ENCODE results near the gene GRAMD4.

GRCh38 chr22:46641811-46642266 lies 21.7 kb downstream of the GRAMD4 start:
- TF ChIP-seq POLR2AphosphoS5 (IDR thresholded peaks at IDR 0.05; ENCODE audit: low read depth, low read length) (no peak), SIN3A (IDR thresholded peaks at IDR 0.05; ENCODE audit: borderline replicate concordance, insufficient read depth, low read length) (no peak), REST (IDR thresholded peaks at IDR 0.05; ENCODE audit: insufficient read depth in 1 of 2, low read depth in 2 of 2, low read length in 2 of 2) (no peak), TAF1 (IDR thresholded peaks at IDR 0.05; ENCODE audit: borderline replicate concordance, insufficient read depth, low read length) (no peak), FOXP2 (optimal IDR thresholded peaks at IDR 0.05; ENCODE audit: borderline replicate concordance, extremely low read depth, extremely low read length, insufficient read depth) (no peak)

All from PFSK-1 (cell line).